ENCODE measurements around the gene AHCYL2. TPM values are rescaled to one million over a fixed set of nuclear protein-coding genes. Genes with fewer than 3 reads are reported as not detected.

Gene AHCYL2
- total RNA-seq, 1 experiment from 2014 or later: 23.2 TPM

DNA sequence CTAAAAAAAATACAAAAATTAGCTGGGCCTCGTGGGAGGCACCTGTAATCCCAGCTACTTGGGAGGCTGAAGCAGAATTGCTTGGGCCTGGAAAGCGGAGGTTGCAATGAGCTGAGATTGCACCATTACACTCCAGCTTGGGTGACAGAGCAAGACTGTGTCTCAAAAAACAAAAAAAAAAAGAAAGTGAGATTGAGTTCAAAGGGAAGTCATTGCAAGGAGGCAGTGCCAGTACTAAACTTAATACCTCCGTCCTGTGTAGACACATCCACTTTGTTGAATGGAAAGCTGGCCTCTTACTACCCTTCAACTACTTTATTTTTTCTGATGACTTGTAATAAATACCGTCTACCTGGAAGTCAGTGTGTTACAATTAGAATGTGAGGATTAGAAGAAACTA, 31.0 kb downstream of the AHCYL2 start:
- Mint-ChIP-seq H3K4me3 (no peak overlapping the region), H3K36me3 (ENCODE audit: insufficient read depth in 1 of 3, low read depth in 3 of 3) (no peaks in the 10 kb centered on the region; a peak in 2 of 7 replicates), H3K27ac (no peak overlapping the region), H3K4me1 (peaks cover 36 to 42% of the 10 kb centered on the region in 2 experiments), H3K9me3 (no peaks in the 10 kb centered on the region), H3K27me3 (ENCODE audit: low read depth) (no peaks in the 10 kb centered on the region)
- Histone ChIP-seq H3K4me1 (ENCODE audit: insufficient read depth, low read length) (peaks cover 11% of the 10 kb centered on the region; the same call in 1 of the 2 replicates), H4K20me1 (ENCODE audit: control insufficient read depth, insufficient read depth, insufficient read length) (no peaks in the 10 kb centered on the region), H3K9ac (ENCODE audit: extremely low read depth, insufficient read length, low read length) (no peak overlapping the region), H2AFZ (ENCODE audit: low read length) (no peak overlapping the region), H4K91ac (ENCODE audit: insufficient read length, low read depth, low read length) (no peak overlapping the region), H3K79me1 (ENCODE audit: insufficient read depth, low read depth, low read length, poor library complexity, severe bottlenecking) (no peaks in the 10 kb centered on the region), H3K23ac (ENCODE audit: insufficient read length, low read depth, low read length) (no peak overlapping the region), H4K8ac (replicated peaks; ENCODE audit: insufficient read length, low read depth, low read length) (no peak overlapping the region), H2BK12ac (ENCODE audit: insufficient read length, low read depth, low read length) (no peak overlapping the region), H2BK120ac (ENCODE audit: low read depth, low read length, poor library complexity, severe bottlenecking) (no peak overlapping the region), H3K9me3 (ENCODE audit: control insufficient read depth, low read depth, low read length) (no peaks in the 10 kb centered on the region), H3T11ph (ENCODE audit: low read length) (no peak overlapping the region), H4K5ac (ENCODE audit: insufficient read length, low read depth, low read length) (no peak overlapping the region), H3K14ac (ENCODE audit: insufficient read depth, low read length) (no peak overlapping the region), H3K56ac (ENCODE audit: insufficient read length, low read depth, low read length) (no peak overlapping the region), H3K27me3 (ENCODE audit: insufficient read depth, low read length) (no peaks in the 10 kb centered on the region), H2BK20ac (ENCODE audit: low read depth, low read length, poor library complexity, severe bottlenecking) (no peak overlapping the region), H3K79me2 (ENCODE audit: insufficient read depth, low read length) (peaks cover 2% of the 10 kb centered on the region; the same call in 1 of the 2 replicates), H3K4me2 (ENCODE audit: insufficient read depth, insufficient read length, low read length) (no peak overlapping the region), H2AK5ac (ENCODE audit: insufficient read length, low read length) (no peak overlapping the region), H3K18ac (ENCODE audit: insufficient read length, low read depth, low read length) (no peak overlapping the region), H2BK15ac (ENCODE audit: low read depth, low read length) (no peak overlapping the region), H3K4ac (ENCODE audit: low read depth, low read length) (no peak overlapping the region), H3K23me2 (ENCODE audit: insufficient read length, low read depth, low read length, poor library complexity, severe bottlenecking) (no peaks in the 10 kb centered on the region), H3K27ac (ENCODE audit: insufficient read length, low read depth, low read length) (no peak overlapping the region), H2BK5ac (ENCODE audit: insufficient read length, low read length) (no peak overlapping the region)
- WGBS (ENCODE audit: extremely low coverage, insufficient read length, low lambda C conversion rate): no CpG with 5 or more reads among the region's 4 CpGs
- DNase-seq: no peak
- TF ChIP-seq, protein P1, sequence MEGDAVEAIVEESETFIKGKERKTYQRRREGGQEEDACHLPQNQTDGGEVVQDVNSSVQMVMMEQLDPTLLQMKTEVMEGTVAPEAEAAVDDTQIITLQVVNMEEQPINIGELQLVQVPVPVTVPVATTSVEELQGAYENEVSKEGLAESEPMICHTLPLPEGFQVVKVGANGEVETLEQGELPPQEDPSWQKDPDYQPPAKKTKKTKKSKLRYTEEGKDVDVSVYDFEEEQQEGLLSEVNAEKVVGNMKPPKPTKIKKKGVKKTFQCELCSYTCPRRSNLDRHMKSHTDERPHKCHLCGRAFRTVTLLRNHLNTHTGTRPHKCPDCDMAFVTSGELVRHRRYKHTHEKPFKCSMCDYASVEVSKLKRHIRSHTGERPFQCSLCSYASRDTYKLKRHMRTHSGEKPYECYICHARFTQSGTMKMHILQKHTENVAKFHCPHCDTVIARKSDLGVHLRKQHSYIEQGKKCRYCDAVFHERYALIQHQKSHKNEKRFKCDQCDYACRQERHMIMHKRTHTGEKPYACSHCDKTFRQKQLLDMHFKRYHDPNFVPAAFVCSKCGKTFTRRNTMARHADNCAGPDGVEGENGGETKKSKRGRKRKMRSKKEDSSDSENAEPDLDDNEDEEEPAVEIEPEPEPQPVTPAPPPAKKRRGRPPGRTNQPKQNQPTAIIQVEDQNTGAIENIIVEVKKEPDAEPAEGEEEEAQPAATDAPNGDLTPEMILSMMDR (conservative IDR thresholded peaks at IDR 0.05): no peak

Data from H9 (cell line).